Neuronal stem cell (in vitro differentiated cells): ENCODE results near the gene ITPR2.

Experiments
- DNase-seq: peaks from one replicate; pipeline ENCODE4 v3.0.0-alpha.2; 2013; ENCODE audit warnings: low spot score
- H2AFZ ChIP-seq: one replicate; pipeline ENCODE4 v1.6.1; 2013; ENCODE audit warnings: mild to moderate bottlenecking, low read length, inconsistent platforms
- H2AK5ac ChIP-seq: 2 replicates; pipeline ENCODE4 v1.6.1; 2013; ENCODE audit warnings: low read depth, mild to moderate bottlenecking, inconsistent platforms, low read length, moderate library complexity, mixed read lengths
- H2BK120ac ChIP-seq: 2 replicates; pipeline ENCODE4 v1.6.1; 2013; ENCODE audit warnings: low read depth, mild to moderate bottlenecking, inconsistent platforms, low read length, moderate library complexity, mixed read lengths
- H2BK12ac ChIP-seq: one replicate; pipeline ENCODE4 v1.6.1; 2013; ENCODE audit warnings: low read length, inconsistent platforms
- H2BK15ac ChIP-seq: 2 replicates; pipeline ENCODE4 v1.6.1; 2013; ENCODE audit warnings: mild to moderate bottlenecking, low read length, inconsistent platforms, mixed read lengths
- H2BK5ac ChIP-seq: one replicate; pipeline ENCODE4 v1.6.1; 2013; ENCODE audit warnings: inconsistent platforms, mild to moderate bottlenecking, low read length, moderate library complexity
- H3K14ac ChIP-seq: one replicate; pipeline ENCODE4 v1.6.1; 2013; ENCODE audit warnings: low read length, inconsistent platforms
- H3K18ac ChIP-seq: 2 replicates; pipeline ENCODE4 v1.6.1; 2013; ENCODE audit warnings: low read length, inconsistent platforms
- H3K23ac ChIP-seq: 2 replicates; pipeline ENCODE4 v1.6.1; 2013; ENCODE audit warnings: low read depth, mild to moderate bottlenecking, mixed read lengths, low read length, inconsistent platforms; ENCODE audit not compliant: poor library complexity
- H3K27ac ChIP-seq: replicated peaks from 3 replicates; pipeline ENCODE4 v1.5.1; 2013; ENCODE audit warnings: low read length, inconsistent platforms
- H3K27me3 ChIP-seq, 3 experiments: 2 replicates each; pipeline ENCODE4 v1.6.1; 2013; ENCODE audit warnings: low read length in 3 of 3, mild to moderate bottlenecking in 2 of 3, inconsistent platforms in 1 of 3, low read depth in 1 of 3, mixed read lengths in 1 of 3, moderate library complexity in 1 of 3; ENCODE audit not compliant: control insufficient read depth in 3 of 3, insufficient read depth in 3 of 3
- H3K36me3 ChIP-seq, 2 donors: replicated peaks in 1 of 2; 2 replicates each; pipeline ENCODE4 v1.6.1; 2013; ENCODE audit warnings: low read length in 2 of 2; ENCODE audit not compliant: control insufficient read depth in 2 of 2, insufficient read depth in 2 of 2
- H3K4ac ChIP-seq: 2 replicates; pipeline ENCODE4 v1.6.1; 2013; ENCODE audit warnings: inconsistent platforms, mild to moderate bottlenecking, low read length, moderate library complexity
- H3K4me1 ChIP-seq, 2 donors: 1 replicate in 1 of 2; 2 replicates in 1 of 2; pipeline ENCODE4 v1.6.1; 2013; ENCODE audit warnings: low read length in 2 of 2, low read depth in 1 of 2; ENCODE audit not compliant: control insufficient read depth in 2 of 2, insufficient read depth in 1 of 2
- H3K4me2 ChIP-seq: one replicate; pipeline ENCODE4 v1.6.1; 2013; ENCODE audit warnings: mild to moderate bottlenecking, low read length, inconsistent platforms; ENCODE audit not compliant: insufficient read depth, poor library complexity, severe bottlenecking
- H3K4me3 ChIP-seq, 2 donors: 2 replicates each; pipeline ENCODE4 v1.5.1; 2013; ENCODE audit warnings: low read length in 2 of 2, mild to moderate bottlenecking in 2 of 2, inconsistent platforms in 1 of 2, moderate library complexity in 1 of 2
- H3K79me1 ChIP-seq: one replicate; pipeline ENCODE4 v1.6.1; 2013; ENCODE audit warnings: low read depth, mild to moderate bottlenecking, inconsistent platforms, low read length, moderate library complexity
- H3K9ac ChIP-seq: one replicate; pipeline ENCODE4 v1.6.1; 2013; ENCODE audit warnings: mild to moderate bottlenecking, low read depth, low read length, inconsistent platforms; ENCODE audit not compliant: poor library complexity
- H3K9me3 ChIP-seq, 2 donors: replicated peaks in 1 of 2; 2 replicates each; pipeline versions ENCODE3 to v1.6.1; 2013; ENCODE audit warnings: low read length in 2 of 2, mild to moderate bottlenecking in 2 of 2, inconsistent platforms in 1 of 2, low read depth in 1 of 2, mixed read lengths in 1 of 2, moderate library complexity in 1 of 2; ENCODE audit not compliant: control insufficient read depth in 2 of 2, insufficient read depth in 1 of 2
- H4K8ac ChIP-seq: one replicate; pipeline ENCODE4 v1.6.1; 2013; ENCODE audit warnings: low read depth, mild to moderate bottlenecking, inconsistent platforms, low read length, moderate library complexity
- H4K91ac ChIP-seq: one replicate; pipeline ENCODE4 v1.6.1; 2013; ENCODE audit warnings: low read length, low read depth, mild to moderate bottlenecking, inconsistent platforms; ENCODE audit not compliant: poor library complexity
- WGBS, 2 donors: extraction: QIAGEN DNeasy Blood & Tissue Kit; methylation state at CpG; one replicate each; pipeline ENCODE4 v1.1.7; 2013; ENCODE audit warnings: missing lambda C conversion rate in 2 of 2, mixed read lengths in 1 of 2; ENCODE audit not compliant: insufficient read length in 2 of 2, insufficient replicate concordance in 1 of 2; ENCODE audit errors: extremely low coverage in 2 of 2; 5-methylcytosine and 5-hydroxymethylcytosine counted together

ITPR2 gene

GRCh38 chr12:26488351-26488750 lies 344.6 kb downstream of the ITPR2 start:
- Histone ChIP-seq H3K4ac (no peak overlapping the region), H3K23ac (no peak overlapping the region), H2BK5ac (no peak overlapping the region), H3K79me1 (no peaks in the 10 kb centered on the region), H4K91ac (no peak overlapping the region), H3K27me3 (no peaks in the 10 kb centered on the region), H4K8ac (no peak overlapping the region), H3K36me3 (no peaks in the 10 kb centered on the region), H3K14ac (no peak overlapping the region), H3K4me2 (no peak overlapping the region), H2AFZ (no peak overlapping the region), H3K9me3 (peaks cover 0 to 1% of the 10 kb centered on the region in 2 donors), H3K18ac (no peak overlapping the region), H2BK120ac (no peak overlapping the region), H3K9ac (no peak overlapping the region), H3K4me3 (no peak overlapping the region), H2AK5ac (no peak overlapping the region), H3K27ac (no peak overlapping the region), H3K4me1 (peaks cover 2% of the 10 kb centered on the region in 2 donors), H2BK12ac (no peak overlapping the region), H2BK15ac (no peak overlapping the region)
- peak; percentile 11 for DNase-seq
- whole genome bisulfite sequencing, 2 donors: no CpG with 5 or more reads among the region's 1 CpG

GRCh38 chr12:26473291-26473690 lies 359.7 kb downstream of the ITPR2 start:
- no peak overlapping the region for H2BK12ac ChIP-seq
- no peak overlapping the region for H3K14ac ChIP-seq
- H2AFZ ChIP-seq: no peak overlapping the region
- no peak overlapping the region for H4K8ac ChIP-seq
- no peaks in the 10 kb centered on the region for H3K27me3 ChIP-seq
- no peak overlapping the region for H2BK5ac ChIP-seq
- H3K23ac ChIP-seq: no peak overlapping the region
- no peak overlapping the region for H2BK15ac ChIP-seq
- no peak overlapping the region for H4K91ac ChIP-seq
- no peak overlapping the region for H3K9ac ChIP-seq
- H3K36me3 ChIP-seq: no peaks in the 10 kb centered on the region
- H3K27ac ChIP-seq: no peak overlapping the region
- no peaks in the 10 kb centered on the region for H3K79me1 ChIP-seq
- no peak overlapping the region for H3K4ac ChIP-seq
- WGBS, 2 donors: no CpG with 5 or more reads among the region's 1 CpG
- no peak for DNase-seq
- H2AK5ac ChIP-seq: no peak overlapping the region
- H3K9me3 ChIP-seq: no peaks in the 10 kb centered on the region
- no peak overlapping the region for H3K4me2 ChIP-seq
- H2BK120ac ChIP-seq: no peak overlapping the region
- no peak overlapping the region for H3K4me3 ChIP-seq
- H3K18ac ChIP-seq: no peak overlapping the region
- peaks cover 0 to 2% of the 10 kb centered on the region in 2 donors for H3K4me1 ChIP-seq

- Histone ChIP-seq H3K18ac (no peak overlapping the region), H3K27me3 (no peaks in the 10 kb centered on the region), H3K23ac (no peak overlapping the region), H3K79me1 (no peaks in the 10 kb centered on the region), H2BK12ac (no peak overlapping the region), H2BK120ac (no peak overlapping the region), H2BK15ac (no peak overlapping the region), H3K4ac (no peak overlapping the region), H3K4me3 (no peak overlapping the region), H4K91ac (no peak overlapping the region), H3K9me3 (no peaks in the 10 kb centered on the region), H3K9ac (no peak overlapping the region), H2BK5ac (no peak overlapping the region), H2AK5ac (no peak overlapping the region), H3K14ac (no peak overlapping the region), H4K8ac (no peak overlapping the region), H3K36me3 (no peaks in the 10 kb centered on the region), H3K4me1 (peaks cover 0 to 2% of the 10 kb centered on the region in 2 donors), H3K4me2 (no peak overlapping the region), H2AFZ (no peak overlapping the region), H3K27ac (no peak overlapping the region)
- DNase-seq: no peak
Measured at GRCh38 chr12:26471560-26471959, 361.4 kb downstream of the ITPR2 start.

- DNase-seq: no peak
- Histone ChIP-seq H3K4ac (no peak overlapping the region), H4K8ac (no peak overlapping the region), H2AK5ac (no peak overlapping the region), H3K14ac (no peak overlapping the region), H3K79me1 (no peaks in the 10 kb centered on the region), H3K9me3 (no peaks in the 10 kb centered on the region), H3K4me1 (peaks cover 0 to 2% of the 10 kb centered on the region in 2 donors), H3K4me3 (no peak overlapping the region), H3K23ac (no peak overlapping the region), H2BK12ac (no peak overlapping the region), H3K18ac (no peak overlapping the region), H3K4me2 (no peak overlapping the region), H2BK15ac (no peak overlapping the region), H3K9ac (no peak overlapping the region), H2AFZ (no peak overlapping the region), H4K91ac (no peak overlapping the region), H2BK5ac (no peak overlapping the region), H2BK120ac (no peak overlapping the region), H3K27me3 (no peaks in the 10 kb centered on the region), H3K36me3 (no peaks in the 10 kb centered on the region), H3K27ac (no peak overlapping the region)
- WGBS, 2 donors: no CpG with 5 or more reads among the region's 6 CpGs
Measured at GRCh38 chr12:26469421-26470180, 363.4 kb downstream of the ITPR2 start.
